Inflammatory macrophage (primary cell): Measurements from ENCODE around the gene TMEM217.
"Not testable (repeated sequence)": the region's sequence is repeated elsewhere in the genome, so short reads cannot be mapped to it uniquely, and the experiment has no call there.

Source experiments
- DNase-seq, 2 donors: peaks; one replicate each; pipeline ENCODE4 v3.0.0-alpha.2; 2020 to 2022

TMEM217 gene

DNA sequence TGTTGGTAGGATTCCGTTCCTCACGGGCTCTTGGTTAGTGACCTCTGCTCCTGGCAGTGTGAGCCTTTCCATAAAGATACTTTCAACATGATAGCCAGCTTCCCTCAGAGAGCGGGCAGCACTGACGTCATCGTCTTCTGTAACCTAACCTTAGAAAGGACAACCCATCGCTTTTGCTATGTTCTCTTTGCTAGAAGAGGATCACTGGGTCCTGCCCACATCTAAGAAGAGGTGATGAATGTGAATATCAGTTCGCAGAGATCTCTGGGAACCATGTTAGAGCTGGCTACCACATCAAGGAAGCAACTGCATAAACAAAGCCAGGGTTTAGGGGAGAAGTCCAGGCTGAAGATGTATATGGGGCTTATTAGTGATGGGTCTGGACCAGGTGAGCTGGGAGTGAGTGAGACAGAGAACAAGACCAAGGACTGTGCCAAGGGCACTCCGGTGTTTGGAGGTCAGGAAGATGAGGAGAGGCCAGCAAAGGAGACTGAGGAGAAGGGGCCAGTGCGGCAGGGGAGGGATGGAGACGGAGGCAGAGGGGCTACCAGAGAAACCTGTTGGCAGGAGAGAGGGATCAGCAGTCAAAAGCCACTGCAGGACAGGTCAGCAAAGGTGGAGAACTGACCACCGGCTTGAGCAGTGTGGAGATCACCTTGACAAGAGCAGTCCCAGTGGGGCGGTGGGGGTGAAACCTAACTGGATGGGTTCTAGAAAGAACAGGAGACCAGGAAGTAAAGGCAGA lies 48.3 kb downstream of the TMEM217 start:
- DNase-seq = no peak

DNA sequence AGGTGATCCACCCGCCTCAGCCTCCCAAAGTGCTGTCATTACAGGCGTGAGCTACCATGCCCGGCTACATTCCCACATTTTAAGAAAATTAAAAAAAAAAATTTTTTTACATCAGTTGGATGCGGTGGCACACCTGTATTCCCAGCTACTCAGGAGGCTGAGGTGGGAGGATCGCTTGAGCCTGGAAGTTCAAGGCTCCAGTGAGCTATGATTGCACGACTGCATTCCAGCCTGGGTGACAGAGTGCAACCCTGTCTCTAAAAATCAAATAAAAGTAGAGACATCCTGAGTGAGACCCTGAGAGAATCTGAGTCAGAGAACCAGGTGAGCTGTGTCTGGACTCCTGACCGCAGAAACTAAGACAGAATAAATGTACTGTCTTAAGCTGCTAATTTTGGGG lies 49.2 kb downstream of the TMEM217 start:
- DNase-seq = no peak

DNA sequence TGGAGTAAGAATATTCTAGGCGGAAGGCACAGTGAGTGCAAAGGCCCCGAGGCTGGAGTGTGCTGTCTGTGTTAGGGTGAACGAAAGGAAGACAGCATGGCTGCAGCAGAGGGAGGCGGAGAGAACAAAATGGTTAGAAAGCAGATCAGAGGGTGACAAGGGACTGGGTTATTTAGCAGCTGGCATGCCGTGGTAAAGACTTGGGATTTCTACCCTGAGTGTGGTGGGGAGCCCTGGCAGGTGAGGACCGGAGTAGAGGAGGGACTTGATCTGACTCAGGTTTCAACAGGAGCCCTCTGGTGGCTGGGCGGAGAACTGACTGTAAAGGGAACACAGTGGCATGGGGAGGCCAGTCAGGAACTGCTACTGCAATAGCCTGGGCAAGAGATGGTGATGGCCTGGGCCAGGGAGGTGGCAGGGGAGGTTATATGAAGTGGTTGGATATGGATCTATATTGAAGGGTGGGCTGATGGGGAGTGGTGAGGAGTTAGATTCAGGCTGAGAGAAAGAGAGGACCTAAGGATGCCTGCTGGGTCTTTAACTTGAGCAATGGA lies 50.0 kb downstream of the TMEM217 start:
- peak; percentile 89 to 94 for DNase-seq

DNA sequence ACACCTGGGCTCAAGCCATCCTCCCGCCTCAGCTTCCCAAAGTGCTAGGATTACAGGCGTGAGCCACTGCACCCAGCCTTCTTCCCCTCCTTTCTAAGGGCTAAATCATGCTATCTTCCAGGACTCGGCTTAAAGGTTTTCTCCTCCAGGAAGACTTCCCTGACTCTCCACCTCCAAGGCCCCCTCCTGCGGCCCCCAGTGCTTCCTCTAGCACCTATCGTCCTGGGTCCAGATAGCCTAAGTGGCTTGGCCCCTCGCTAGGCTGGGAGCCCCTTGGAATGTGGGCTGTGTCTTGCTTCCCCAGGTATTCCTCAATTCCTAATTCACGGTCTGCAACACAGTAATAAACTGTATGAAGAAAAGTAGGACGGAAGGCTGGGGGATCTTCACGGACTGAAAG lies 51.3 kb downstream of the TMEM217 start:
- DNase-seq = no peak

DNA sequence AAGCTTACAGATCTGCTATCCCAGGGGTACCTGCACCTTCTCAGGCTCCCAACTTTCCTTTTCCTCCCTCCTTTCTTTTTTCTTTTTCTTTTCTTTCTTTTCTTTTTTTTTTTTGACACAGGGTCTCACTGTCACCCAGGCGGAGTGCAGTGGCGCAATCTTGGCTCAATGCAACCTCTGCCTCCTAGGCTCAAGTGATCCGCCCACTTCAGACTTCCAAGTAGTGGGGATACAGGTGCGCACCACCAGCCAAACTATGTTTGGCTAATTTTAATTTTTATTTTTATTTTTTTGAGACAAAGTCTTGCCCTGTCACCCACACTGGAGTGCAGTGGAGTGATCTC lies 52.0 kb downstream of the TMEM217 start:
- peak; percentile 33 to 37 for DNase-seq

DNA sequence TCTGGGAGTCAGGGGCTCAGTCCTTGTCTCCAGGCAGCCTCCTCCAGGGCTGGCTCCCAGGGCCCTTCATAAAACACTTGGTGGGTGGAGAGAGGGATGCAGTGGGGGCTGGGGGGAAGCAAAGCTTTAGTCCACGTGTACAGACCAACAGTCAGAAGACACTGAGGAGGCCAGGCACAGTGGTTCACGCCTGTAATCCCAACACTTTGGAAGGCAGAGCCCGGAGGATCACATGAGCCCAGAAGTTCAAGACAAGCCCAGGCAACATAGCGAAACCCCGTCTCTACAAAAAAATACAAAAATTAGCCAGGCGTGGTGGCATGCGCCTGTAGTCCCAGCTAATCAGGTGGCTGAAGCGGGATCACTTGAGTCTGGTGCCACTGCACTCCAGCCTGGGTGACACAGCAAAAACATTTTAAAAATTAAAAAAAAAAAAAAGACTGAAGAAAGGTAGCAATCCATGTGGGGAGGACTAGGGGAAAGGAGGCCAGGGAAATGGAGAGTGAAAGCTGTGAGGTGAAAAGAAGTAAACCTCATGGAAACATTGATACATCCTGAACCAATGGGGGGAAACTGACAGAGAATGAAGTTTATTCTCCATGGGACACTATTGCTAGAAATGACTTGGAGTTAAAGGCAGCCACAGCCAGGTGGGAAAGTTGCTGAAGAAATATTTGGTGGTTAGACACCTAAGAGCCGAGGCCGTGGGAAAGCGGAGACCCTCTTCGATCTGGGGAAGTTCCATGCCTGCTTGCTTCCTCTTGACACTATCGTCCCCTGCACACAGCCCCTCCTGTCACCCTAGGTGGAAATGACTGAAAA lies 52.6 kb downstream of the TMEM217 start:
- DNase-seq = no peak

DNA sequence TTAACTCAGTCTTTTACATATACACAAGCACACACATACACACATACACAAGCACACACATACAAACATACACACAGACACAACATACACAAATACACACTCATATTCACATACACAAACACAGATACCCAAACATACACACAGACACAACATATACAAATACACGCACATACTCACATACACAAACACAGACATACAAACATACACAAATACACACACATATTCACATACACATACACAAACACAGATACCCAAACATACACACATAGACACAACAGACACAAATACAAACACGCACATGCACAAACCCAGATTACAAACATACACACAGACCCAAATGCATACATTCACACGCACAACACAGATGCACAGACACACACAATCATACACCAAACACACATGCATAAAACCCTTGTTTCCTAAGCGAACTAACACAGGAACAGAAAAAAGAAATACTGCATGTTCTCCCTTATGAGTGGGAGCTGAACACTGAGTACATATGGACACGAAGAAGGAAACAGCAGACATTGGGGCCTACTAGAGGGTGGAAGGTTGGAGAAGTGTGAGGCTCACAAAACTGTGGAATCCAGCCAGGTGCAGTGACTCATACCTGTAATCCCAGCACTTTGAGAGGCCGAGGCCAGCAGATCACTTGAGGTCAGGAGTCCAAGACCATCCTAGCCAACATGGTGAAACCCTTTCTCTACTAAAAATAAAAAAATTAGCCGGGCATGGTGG lies 53.8 kb downstream of the TMEM217 start:
- no peak for DNase-seq

DNA sequence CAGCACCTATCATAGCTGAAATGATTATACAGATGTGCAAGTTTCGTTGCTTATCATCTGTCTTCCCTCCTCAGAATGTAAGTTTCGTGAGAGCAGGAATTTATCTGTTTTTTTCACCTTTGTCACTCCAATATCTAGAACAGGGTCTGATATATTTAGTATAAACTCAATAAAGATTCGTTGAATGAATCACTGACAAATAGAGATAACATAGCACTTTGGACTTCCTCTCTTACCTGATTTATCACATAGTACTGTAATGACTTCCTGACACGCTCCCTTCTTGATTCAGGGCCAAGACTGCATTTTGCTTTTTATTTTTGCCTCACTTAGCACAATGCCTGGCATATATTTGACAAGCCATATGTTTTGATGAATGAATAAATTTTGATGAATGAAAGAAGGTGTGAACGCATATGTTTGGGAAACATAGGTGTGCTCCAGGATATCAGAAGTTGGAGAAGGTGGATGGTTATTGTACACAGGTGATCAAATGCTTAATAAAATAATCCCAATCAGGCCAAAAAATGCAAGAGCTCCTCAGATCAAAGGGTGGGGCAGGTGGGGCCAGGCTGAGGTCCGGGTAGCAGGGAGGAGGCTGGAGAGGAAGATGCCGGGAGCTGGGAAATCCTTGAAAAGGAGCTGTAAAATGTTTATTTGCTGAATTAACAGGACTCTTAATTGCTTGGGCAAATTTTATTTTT lies 55.0 kb downstream of the TMEM217 start:
- DNase-seq = no peak

DNA sequence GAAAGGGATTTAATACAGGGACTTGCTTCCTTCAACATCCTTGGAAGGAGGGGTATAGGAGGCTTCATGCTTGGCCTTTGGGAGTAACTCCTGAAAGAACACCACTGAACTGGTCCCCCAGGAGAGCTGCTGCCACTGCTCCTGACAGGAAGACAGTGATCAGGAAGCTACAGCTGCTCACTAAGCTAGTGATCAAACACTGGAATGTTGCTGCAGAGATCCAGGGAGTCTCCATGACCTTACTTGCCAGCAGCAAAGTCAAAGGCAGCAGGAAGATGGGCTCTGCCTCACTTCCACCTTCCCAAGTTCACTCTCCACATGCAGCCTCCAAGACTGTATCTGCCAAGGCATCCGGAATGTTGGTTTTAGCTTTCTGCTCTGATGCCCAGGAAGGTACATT lies 56.2 kb downstream of the TMEM217 start:
- no peak for DNase-seq

DNA sequence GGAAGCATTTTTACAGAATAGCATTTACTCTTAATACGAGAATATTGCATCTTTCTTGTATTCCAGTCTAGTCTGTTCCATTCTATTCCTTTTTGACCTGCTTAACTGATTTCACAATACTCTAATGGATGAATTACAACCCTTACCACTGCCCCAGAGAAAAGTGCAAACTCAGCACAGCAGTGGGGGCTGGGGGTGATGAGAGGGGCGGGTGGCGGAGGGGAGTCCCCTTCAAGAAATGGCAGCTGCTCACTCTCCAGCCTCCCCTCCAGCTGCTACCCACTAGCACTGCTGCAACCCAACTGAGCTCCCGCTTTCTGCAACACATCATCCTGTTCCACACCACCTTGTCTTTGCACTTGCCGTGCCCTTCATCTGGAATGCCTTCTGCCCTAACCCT lies 57.9 kb downstream of the TMEM217 start:
- no peak for DNase-seq

DNA sequence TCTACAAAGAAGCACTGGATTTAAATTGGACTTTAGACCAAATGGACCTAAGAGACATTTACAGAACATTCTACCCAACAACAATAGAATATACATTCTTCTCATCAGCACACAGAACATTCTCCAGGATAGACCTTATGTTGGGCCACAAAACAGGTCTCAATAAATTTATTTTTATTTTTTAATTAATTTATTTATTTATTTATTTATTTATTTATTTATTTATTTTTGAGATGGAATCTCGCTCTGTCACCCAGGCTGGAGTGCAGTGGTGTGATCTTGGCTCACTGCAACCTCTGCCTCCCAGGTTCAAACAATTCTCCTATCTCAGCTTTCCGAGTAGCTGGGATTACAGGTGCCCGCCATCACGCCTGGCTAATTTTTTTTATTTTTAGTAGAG lies 61.5 kb downstream of the TMEM217 start:
- DNase-seq = not testable (repeated sequence)

DNA sequence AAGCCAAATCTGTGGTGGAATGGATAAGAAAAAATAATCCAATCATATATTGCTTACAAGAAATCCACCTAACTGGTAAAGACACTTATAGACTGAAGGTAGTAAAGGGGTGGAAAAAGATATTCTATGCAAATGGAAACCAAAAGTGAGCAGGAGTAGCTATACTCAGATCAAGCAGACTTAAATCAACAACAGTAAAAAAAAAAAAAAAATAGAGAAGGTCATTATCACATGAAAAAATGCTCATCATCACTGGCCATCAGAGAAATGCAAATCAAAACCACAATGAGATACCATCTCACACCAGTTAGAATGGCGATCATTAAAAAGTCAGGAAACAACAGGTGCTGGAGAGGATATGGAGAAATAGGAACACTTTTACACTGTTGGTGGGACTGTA lies 63.1 kb downstream of the TMEM217 start:
- not testable (repeated sequence) for DNase-seq

DNA sequence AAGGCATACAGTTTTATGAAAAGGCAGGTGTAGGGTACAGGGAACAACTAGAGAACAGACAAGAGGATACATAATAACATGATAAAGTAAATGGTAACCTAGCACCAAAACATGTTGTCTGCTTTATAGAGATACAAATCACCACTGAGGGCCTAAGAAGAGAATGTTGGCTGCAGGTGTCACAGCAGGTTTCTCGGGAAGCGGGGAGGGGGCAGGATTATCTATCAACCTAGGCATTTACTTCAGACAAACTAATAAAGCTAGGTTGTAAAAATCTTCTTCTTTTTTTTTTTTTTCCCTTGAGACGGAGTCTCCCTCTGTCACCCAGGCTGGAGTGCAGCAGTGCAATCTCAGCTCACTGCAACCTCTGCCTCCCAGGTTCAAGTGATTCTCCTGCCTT lies 65.3 kb downstream of the TMEM217 start:
- no peak for DNase-seq

DNA sequence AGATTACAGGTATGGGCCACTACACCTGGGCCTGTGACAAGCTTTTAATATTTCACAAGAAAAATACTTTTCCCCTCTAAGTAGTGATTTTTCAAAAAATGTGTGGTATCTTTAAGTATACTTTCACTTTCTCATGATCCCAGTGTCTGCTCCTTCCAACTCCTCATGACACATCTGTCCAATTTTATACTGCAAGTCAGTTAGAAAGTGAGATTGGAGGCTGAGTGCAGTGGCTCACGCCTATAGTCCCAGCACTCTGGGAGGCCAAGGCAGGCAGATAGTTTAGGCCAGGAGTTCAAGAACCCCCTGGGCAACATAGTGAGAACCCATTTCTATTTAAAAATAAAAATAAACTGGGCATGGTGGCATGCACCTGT lies 67.8 kb downstream of the TMEM217 start:
- DNase-seq = peak in 1 of 2 donors; percentile 26

DNA sequence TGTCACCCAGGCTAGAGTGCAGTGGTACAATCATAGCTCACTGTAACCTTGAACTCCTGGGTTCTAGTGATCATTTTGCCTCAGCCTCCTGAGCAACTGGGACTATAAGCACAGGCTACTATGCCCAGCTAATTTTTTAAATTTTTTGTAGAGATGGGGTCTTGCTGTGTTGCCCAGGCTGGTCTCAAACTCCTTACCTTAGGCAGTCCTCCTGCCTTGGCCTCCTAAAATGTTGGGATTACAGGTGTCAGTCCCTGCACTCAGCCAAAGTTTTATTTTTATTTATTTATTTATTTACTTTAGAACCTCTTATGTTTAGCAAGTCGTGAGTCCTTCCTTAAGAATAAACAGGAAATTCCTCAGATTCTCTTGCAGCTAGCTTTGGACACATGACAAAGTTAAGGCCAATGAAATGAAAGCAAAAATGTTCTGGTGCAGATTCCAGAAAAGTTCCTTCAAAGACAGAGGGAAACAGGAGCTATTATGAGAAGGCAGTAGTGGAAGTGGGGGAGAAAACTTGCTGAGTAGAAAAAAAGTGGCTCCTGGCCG lies 68.9 kb downstream of the TMEM217 start:
- DNase-seq = no peak

DNA sequence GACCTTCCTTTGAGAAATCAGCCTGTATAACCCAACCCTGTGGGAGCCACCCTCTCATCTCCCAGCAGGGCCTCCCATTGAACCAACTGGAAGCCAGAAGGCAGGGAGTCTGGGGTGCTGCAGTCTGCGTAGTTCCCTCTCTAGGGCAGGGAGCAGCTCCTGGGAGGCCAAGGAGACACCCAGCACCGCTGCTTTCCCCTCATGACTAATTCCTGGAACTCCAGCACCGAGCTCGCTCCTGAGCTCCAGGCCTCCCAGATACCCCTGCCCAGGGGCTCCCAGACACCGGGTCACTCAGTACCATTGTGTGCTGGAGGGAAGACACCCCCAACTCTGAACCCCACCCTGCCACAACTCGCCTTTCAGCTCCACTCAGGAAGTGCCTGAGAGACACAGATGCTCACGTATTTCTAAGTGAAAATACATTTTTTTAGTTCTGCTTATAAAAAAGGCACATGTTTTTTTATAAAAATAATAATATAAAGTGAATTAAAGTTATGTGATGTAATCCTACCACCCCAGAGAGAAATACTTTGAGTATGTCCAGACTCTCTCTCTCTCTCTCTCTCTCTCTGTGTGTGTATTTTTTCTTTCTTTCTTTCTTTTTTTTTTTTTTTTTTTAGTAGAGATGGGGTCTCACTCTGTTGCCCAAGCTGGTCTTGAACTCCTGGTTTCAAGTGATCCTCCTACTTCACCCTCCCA lies 70.5 kb downstream of the TMEM217 start:
- peak; percentile 80 to 84 for DNase-seq

DNA sequence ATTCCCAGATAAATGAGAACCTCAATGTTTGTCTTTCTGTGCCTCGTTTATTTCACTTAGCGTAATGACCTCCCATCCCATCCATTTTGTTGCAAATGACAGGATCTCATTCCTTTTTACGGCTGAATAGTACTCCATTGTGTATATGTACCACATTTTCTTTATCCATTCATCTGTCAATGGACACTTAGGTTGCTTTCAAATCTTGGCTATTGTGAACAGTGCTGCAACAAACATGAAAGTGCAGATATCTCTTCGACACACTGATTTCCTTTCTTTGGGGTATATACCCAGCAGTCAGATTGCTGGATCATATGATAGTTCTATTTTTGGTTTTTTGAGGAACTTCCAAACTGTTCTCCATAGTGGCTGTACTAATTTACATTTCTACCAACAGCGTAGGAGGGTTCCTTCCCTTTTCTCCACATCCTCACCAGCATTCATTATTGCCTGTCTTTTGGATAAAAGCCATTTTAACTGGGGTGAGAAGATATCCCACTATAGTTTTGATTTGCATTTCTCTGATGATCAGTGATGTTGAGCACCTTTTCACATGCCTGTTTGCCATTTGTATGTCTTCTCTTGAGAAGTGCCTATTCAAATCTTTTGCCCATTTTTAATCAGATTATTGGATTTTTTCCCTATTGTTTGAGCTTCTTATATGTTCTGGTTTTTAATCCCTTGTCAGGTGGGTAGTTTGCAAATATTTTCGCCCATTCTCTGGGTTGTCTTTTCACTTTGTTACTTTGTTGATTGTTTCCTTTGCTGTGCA lies 71.8 kb downstream of the TMEM217 start:
- peak; percentile 82 to 93 for DNase-seq

DNA sequence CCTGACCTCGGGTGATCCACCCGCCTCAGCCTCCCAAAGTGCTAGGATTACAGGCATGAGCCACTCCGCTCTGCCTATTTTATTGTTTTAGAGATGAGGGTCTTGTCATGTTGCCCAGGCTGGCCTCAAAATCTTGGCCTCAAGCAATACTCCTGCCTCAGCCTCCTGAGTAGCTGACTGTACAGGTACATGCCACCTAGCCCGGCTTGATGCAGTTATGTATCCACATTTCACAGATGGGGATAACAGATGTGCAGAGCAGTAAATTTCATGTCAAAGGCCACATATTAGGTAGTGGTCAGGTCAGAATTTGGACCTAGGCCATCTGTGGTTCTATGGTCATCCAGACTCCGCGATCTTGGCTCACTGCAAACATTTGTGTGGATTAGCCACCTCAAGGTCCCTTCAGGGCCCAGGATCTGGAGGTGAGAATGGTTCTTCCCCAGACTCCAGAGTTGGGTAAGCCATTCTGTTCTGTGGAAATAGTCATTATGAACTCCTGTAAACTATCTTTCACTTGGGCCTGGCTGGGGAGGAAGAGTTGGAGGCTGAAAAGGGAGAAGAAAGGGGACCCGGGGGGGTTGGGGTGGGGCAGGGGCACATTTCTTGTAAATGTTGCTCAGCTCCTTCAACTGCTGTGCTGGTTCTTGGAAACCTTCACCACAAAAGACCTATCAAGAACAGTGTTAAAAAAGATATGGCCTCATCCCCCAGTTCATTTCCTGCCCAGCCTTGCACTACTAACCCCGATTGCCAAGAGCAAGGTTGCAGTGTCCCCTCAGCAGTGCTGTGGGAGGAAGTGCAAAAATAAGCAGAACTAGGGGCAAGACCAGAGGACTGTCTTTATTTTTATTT lies 75.0 kb downstream of the TMEM217 start:
- peak; percentile 95 to 97 for DNase-seq

DNA sequence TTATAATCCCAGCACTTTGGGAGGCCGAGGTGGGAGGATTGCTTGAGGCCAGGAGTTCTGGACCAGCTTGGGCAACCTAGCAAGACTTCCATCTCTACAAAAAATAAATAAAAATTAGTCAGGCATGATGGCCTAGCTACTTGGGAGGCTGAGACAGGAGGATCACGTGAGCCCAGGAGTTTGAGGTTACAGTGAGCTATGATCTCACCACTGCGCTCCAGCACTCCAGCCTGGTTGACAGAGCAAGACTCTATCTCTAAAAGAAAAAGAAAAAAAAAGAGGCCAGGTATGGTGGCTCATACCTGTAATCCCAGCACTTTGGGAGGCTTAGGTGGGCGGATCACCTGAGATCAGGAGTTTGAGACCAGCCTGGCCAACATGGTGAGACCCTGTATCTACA lies 77.3 kb downstream of the TMEM217 start:
- not testable (repeated sequence) for DNase-seq

DNA sequence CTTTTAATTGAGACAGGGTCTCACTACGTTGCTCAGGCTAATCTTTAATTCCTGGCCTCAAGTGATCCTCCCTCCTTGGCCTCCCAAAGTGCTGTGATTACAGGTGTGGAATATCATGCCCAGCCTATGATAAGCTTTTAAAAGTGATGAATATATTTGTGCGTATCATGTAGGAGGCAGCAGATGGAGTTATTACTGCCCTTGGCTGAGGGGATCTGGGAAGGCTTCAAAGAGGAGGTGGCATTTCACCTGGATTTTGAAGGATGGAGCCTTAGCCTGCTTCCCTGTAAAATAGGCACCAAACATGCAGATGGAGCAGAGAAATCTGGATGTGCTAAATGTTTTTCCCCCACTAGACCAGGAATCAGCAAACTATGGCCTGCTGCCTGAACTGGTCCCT lies 77.9 kb downstream of the TMEM217 start:
- DNase-seq = no peak
